IPS DF 6.9 (cell line): ENCODE data around the gene HP1BP3.
A peak's percentile ranks its signal among the peaks of the same experiment; 100 is the strongest.

ENCODE experiments used
- DNase-seq: peaks from one replicate; pipeline ENCODE4 v3.0.0-alpha.2; 2013; ENCODE audit warnings: low read depth, low spot score
- H3K27ac ChIP-seq: one replicate; pipeline ENCODE4 v1.5.1; 2013; ENCODE audit warnings: low read length, control low read depth
- H3K27me3 ChIP-seq: 2 replicates; pipeline ENCODE4 v1.6.1; 2013; ENCODE audit warnings: mild to moderate bottlenecking, low read length; ENCODE audit not compliant: control insufficient read depth, insufficient read depth
- H3K36me3 ChIP-seq: 2 replicates; pipeline ENCODE4 v1.6.1; 2013; ENCODE audit warnings: low read length; ENCODE audit not compliant: control insufficient read depth, insufficient read depth
- H3K4me1 ChIP-seq: 2 replicates; pipeline ENCODE4 v1.6.1; 2013; ENCODE audit warnings: low read length; ENCODE audit not compliant: control insufficient read depth, insufficient read depth
- H3K4me3 ChIP-seq: 2 replicates; pipeline ENCODE4 v1.5.1; 2013; ENCODE audit warnings: mild to moderate bottlenecking, low read length
- H3K9me3 ChIP-seq: 2 replicates; pipeline ENCODE4 v1.6.1; 2013; ENCODE audit warnings: low read length, inconsistent platforms; ENCODE audit not compliant: control insufficient read depth, insufficient read depth
- WGBS: extraction: QIAGEN DNeasy Blood & Tissue Kit; methylation state at CpG from one replicate; pipeline ENCODE4 v1.1.7; 2013; ENCODE audit warnings: mixed read lengths, missing lambda C conversion rate; ENCODE audit not compliant: insufficient read length, insufficient coverage; 5-methylcytosine and 5-hydroxymethylcytosine counted together

The HP1BP3 gene

GRCh38 chr1:20787029-20787839, at the start of gene HP1BP3:
Gene HP1BP3, minus strand, starts transcription at chr1:20787307. Its CDS starts 6,867 bp downstream, at chr1:20780440.
- no peaks in the 10 kb centered on the region for H3K9me3 ChIP-seq
- peak within 1 kb of the TSS; percentile 94 for H3K4me3 ChIP-seq
- peaks cover 1% of the 10 kb centered on the region; the same call in 1 of the 2 replicates for H3K4me1 ChIP-seq
- no CpG with 5 or more reads among the region's 99 CpGs for WGBS
- H3K36me3 ChIP-seq: no peaks in the 10 kb centered on the region
- no peak within 1 kb of the TSS for H3K27ac ChIP-seq
- no peaks in the 10 kb centered on the region for H3K27me3 ChIP-seq
- no peak for DNase-seq

DNA sequence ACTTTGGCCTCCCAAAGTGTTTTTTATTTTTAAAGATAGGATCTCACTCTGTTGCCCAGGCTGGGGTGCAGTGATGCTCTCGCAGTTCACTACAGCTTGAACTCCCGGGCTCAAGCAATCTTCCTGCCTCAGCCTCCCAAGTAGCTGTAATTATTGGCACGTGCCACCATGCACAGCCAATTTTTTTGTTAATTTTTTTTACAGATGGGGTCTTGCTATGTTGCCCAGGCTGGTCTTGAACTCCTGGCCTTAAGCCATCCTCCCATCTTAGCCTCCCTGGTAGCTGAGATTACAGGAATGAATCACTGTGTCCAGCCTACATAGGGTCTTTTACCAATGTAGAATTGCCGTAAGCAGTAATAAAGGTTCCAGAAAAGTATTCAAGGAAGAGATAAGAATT, 49.1 kb upstream of the HP1BP3 start:
- DNase-seq: no peak
- Histone ChIP-seq H3K4me3 (no peak overlapping the region), H3K36me3 (no peaks in the 10 kb centered on the region; the same call in 1 of the 2 replicates), H3K27ac (no peak overlapping the region), H3K4me1 (no peaks in the 10 kb centered on the region), H3K9me3 (no peaks in the 10 kb centered on the region), H3K27me3 (no peaks in the 10 kb centered on the region)
- WGBS: no CpG with 5 or more reads among the region's 4 CpGs

DNA sequence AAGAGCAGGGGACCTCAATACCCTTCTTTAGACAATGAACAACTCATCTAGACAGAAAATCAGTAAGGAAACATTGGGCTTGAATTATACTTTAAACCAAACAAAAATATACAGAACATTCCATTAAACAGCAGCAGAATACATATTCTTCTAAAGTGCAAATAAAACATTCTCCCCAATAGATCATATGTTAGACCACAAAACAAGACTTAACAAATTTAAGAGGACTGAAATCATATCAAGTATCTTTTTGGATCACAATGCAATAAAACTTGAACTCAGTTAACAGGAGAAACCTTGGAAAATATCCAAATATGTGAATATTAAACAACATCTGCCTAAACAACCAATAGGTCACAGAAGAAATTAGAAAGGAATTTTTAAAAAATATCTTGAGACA, 47.7 kb upstream of the HP1BP3 start:
- H3K36me3 ChIP-seq: no peaks in the 10 kb centered on the region
- H3K27me3 ChIP-seq: no peaks in the 10 kb centered on the region
- H3K4me3 ChIP-seq: no peak overlapping the region
- no peaks in the 10 kb centered on the region for H3K4me1 ChIP-seq
- no peak overlapping the region for H3K27ac ChIP-seq
- no peak for DNase-seq
- no peaks in the 10 kb centered on the region for H3K9me3 ChIP-seq

DNA sequence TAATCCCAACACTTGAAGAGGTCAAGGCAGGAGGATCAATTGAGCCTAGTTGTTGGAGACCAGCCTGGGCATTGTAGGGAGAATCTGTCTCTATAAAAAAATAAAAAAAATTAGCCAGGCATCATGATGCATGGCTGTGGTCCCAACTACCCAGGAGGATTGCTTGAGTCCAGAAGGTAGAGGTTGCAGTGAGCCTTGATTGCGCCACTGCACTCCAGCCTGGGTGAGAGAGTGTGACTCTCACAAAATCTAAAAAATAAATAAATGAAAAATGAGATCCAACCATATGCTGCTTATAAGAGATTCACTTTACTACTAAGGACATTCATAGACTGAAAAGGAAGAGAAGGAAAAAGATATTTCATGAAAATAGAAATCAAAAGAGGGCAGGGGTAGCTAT, 47.1 kb upstream of the HP1BP3 start:
- Histone ChIP-seq H3K36me3 (no peaks in the 10 kb centered on the region), H3K4me3 (no peak overlapping the region), H3K4me1 (no peaks in the 10 kb centered on the region), H3K27me3 (no peaks in the 10 kb centered on the region), H3K27ac (no peak overlapping the region), H3K9me3 (no peaks in the 10 kb centered on the region)
- DNase-seq: no peak
- no CpG with 5 or more reads among the region's 1 CpG for WGBS

- no peaks in the 10 kb centered on the region for H3K27me3 ChIP-seq
- H3K4me1 ChIP-seq: no peaks in the 10 kb centered on the region
- no peak overlapping the region for H3K4me3 ChIP-seq
- no CpG with 5 or more reads among the region's 2 CpGs for WGBS
- H3K9me3 ChIP-seq: no peaks in the 10 kb centered on the region
- H3K27ac ChIP-seq: no peak overlapping the region
- H3K36me3 ChIP-seq: no peaks in the 10 kb centered on the region
- no peak for DNase-seq
Observed at GRCh38 chr1:20830378-20830777, 43.3 kb upstream of the HP1BP3 start.

DNA sequence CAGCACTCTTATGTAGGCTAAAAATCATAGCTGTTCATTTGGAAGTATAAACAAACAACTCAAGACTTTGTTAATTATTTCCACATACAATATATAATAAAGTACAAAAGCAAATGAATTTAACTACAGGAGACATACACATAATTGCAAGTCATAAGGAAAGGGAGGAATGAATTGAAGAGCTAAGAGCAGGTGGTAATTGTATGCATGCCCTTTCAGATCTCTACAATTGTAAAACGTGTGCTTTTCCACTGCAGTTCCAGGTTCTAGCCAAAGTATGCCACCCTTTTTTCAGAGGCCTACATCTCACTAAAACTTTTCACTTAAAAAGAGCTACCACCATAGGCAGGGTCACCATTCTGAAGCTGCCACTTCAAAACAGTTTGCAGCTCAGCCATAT, 42.8 kb upstream of the HP1BP3 start:
- H3K9me3 ChIP-seq: no peaks in the 10 kb centered on the region
- DNase-seq: no peak
- no peak overlapping the region for H3K4me3 ChIP-seq
- H3K27ac ChIP-seq: no peak overlapping the region
- no peaks in the 10 kb centered on the region for H3K4me1 ChIP-seq
- H3K36me3 ChIP-seq: no peaks in the 10 kb centered on the region
- no peaks in the 10 kb centered on the region for H3K27me3 ChIP-seq
- WGBS: no CpG with 5 or more reads among the region's 1 CpG

- Histone ChIP-seq H3K9me3 (no peaks in the 10 kb centered on the region), H3K4me1 (no peaks in the 10 kb centered on the region), H3K27me3 (no peaks in the 10 kb centered on the region), H3K4me3 (no peak overlapping the region), H3K27ac (no peak overlapping the region), H3K36me3 (no peaks in the 10 kb centered on the region)
- DNase-seq: no peak
- WGBS: no CpG with 5 or more reads among the region's 1 CpG
Observed at GRCh38 chr1:20829531-20829930, 42.4 kb upstream of the HP1BP3 start.

GRCh38 chr1:20823845-20824244, 36.7 kb upstream of the HP1BP3 start:
- H3K4me1 ChIP-seq: no peaks in the 10 kb centered on the region
- H3K4me3 ChIP-seq: no peak overlapping the region
- no peaks in the 10 kb centered on the region for H3K36me3 ChIP-seq
- no peaks in the 10 kb centered on the region for H3K27me3 ChIP-seq
- no peaks in the 10 kb centered on the region for H3K9me3 ChIP-seq
- H3K27ac ChIP-seq: no peak overlapping the region
- no peak for DNase-seq

DNA sequence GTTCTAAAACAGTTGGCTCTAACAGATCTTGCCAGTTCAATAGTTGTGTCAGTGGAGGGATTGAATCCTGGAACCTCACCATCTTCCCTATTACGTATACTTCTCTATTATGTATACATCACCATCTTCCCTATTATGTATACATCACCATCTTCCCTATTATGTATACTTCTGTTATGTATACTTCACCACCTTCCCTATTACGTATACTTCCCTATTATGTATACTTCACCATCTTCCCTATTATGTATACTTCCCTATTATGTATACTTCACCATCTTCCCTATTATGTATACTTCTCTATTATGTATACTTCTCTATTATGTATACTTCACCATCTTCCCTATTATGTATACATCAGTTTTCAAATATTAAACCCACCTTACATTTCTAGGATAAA, 34.4 kb upstream of the HP1BP3 start:
- no peak for DNase-seq
- Histone ChIP-seq H3K4me1 (no peaks in the 10 kb centered on the region), H3K9me3 (no peaks in the 10 kb centered on the region), H3K4me3 (no peak overlapping the region), H3K36me3 (no peaks in the 10 kb centered on the region), H3K27me3 (no peaks in the 10 kb centered on the region), H3K27ac (no peak overlapping the region)
- no CpG with 5 or more reads among the region's 2 CpGs for WGBS

GRCh38 chr1:20819818-20820217, 32.7 kb upstream of the HP1BP3 start:
- H3K36me3 ChIP-seq: no peaks in the 10 kb centered on the region
- H3K4me1 ChIP-seq: no peaks in the 10 kb centered on the region
- no peaks in the 10 kb centered on the region for H3K27me3 ChIP-seq
- no peak overlapping the region for H3K4me3 ChIP-seq
- DNase-seq: no peak
- WGBS: no CpG with 5 or more reads among the region's 5 CpGs
- no peak overlapping the region for H3K27ac ChIP-seq
- no peaks in the 10 kb centered on the region for H3K9me3 ChIP-seq

GRCh38 chr1:20814534-20814871, 27.4 kb upstream of the HP1BP3 start:
- H3K27ac ChIP-seq: no peak overlapping the region
- H3K9me3 ChIP-seq: no peaks in the 10 kb centered on the region
- H3K4me3 ChIP-seq: no peak overlapping the region
- H3K27me3 ChIP-seq: no peaks in the 10 kb centered on the region
- no CpG with 5 or more reads among the region's 4 CpGs for WGBS
- DNase-seq: no peak
- H3K36me3 ChIP-seq: no peaks in the 10 kb centered on the region; the same call in 1 of the 2 replicates
- H3K4me1 ChIP-seq: no peaks in the 10 kb centered on the region
